ENCODE data around the gene TMEM233. TPM values are rescaled to one million over a fixed set of nuclear protein-coding genes. Genes with fewer than 3 reads are reported as not detected.

TMEM233 gene
- total RNA-seq, 4 donors from 2014 or later: 0.31 to 0.57 TPM; not detected in 2

DNA sequence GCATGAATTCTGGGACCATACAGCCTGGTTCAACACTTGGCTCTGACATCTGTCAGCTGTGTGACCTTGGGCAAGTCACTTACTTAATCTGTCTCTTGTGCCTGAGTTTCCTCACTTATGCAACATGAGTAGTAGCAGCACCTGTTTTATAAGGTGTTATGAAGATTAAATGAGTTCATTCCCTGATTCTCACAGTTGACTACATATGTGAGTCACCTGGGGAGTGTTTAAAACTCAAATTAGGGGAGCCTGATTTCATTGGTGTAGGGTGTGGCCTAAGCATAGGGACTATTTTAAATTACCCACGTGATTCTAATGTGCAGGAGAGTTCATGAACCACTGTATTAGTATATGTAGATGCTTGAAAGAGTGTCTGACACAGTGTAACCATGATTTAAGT is 36.7 kb upstream of the TMEM233 start:
- no peaks in the 10 kb centered on the region for H3K36me3 ChIP-seq
- no peak for ATAC-seq
- no peak overlapping the region for H3K4me3 ChIP-seq
- H3K9me3 ChIP-seq: no peaks in the 10 kb centered on the region
- peaks cover 14% of the 10 kb centered on the region for H3K27me3 ChIP-seq
- TF ChIP-seq, protein P1, sequence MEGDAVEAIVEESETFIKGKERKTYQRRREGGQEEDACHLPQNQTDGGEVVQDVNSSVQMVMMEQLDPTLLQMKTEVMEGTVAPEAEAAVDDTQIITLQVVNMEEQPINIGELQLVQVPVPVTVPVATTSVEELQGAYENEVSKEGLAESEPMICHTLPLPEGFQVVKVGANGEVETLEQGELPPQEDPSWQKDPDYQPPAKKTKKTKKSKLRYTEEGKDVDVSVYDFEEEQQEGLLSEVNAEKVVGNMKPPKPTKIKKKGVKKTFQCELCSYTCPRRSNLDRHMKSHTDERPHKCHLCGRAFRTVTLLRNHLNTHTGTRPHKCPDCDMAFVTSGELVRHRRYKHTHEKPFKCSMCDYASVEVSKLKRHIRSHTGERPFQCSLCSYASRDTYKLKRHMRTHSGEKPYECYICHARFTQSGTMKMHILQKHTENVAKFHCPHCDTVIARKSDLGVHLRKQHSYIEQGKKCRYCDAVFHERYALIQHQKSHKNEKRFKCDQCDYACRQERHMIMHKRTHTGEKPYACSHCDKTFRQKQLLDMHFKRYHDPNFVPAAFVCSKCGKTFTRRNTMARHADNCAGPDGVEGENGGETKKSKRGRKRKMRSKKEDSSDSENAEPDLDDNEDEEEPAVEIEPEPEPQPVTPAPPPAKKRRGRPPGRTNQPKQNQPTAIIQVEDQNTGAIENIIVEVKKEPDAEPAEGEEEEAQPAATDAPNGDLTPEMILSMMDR (IDR thresholded peaks at IDR 0.05): no peak
- TF ChIP-seq EP300 (IDR thresholded peaks at IDR 0.05) (no peak), POLR2A (IDR thresholded peaks at IDR 0.05) (no peak), POLR2AphosphoS5 (IDR thresholded peaks at IDR 0.05) (no peak)
- no peaks in the 10 kb centered on the region for H3K4me1 ChIP-seq
- no peak overlapping the region for H3K27ac ChIP-seq
- WGBS, 2 donors (ENCODE audit: low coverage in 1 of 2): 31 to 67% methylated on average over 1 of the region's 1 CpG

DNA sequence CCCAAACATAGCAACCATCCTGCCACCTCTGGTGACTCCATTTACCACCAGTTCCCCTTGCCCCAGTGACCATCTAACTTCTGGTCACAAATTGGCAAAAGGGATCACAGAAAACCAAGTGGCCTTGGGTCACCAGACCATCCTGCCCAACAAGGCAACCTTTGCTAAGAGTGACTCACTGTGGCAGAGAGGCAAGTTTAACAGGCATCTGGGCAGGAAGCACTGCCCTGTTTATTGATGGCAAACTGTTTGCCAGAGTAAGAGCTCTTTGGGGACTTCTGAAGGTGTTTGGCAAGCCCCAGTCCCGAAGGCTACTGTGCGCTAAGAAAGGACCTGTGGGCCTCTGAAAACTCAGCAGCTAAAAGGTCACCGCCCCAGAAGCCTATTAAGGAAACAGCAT is 28.2 kb upstream of the TMEM233 start:
- Histone ChIP-seq H3K4me3 (no peak overlapping the region), H3K27me3 (peaks cover 14% of the 10 kb centered on the region), H3K36me3 (no peaks in the 10 kb centered on the region), H3K9me3 (no peaks in the 10 kb centered on the region), H3K27ac (no peak overlapping the region), H3K4me1 (no peaks in the 10 kb centered on the region)
- WGBS, 2 donors (ENCODE audit: low coverage in 1 of 2): 100% methylated on average over 2 of the region's 3 CpGs; no CpG with 5 or more reads in 1 of the 2 donors
- ATAC-seq: no peak
- TF ChIP-seq POLR2AphosphoS5 (IDR thresholded peaks at IDR 0.05): no peak
- TF ChIP-seq POLR2A (IDR thresholded peaks at IDR 0.05): no peak
- no peak for TF ChIP-seq EP300 (IDR thresholded peaks at IDR 0.05)
- TF ChIP-seq, protein P1 (IDR thresholded peaks at IDR 0.05): no peak

- TF ChIP-seq EP300 (IDR thresholded peaks at IDR 0.05): no peak
- TF ChIP-seq, protein P1 (IDR thresholded peaks at IDR 0.05): no peak
- TF ChIP-seq POLR2AphosphoS5 (IDR thresholded peaks at IDR 0.05): no peak
- no peak for TF ChIP-seq POLR2A (IDR thresholded peaks at IDR 0.05)
These were observed 22.8 kb upstream of the TMEM233 start for GRCh38 chr12:119570771-119571170.

GRCh38 chr12:119573086-119573485 is 20.5 kb upstream of the TMEM233 start:
- TF ChIP-seq EP300 (IDR thresholded peaks at IDR 0.05) (no peak), POLR2AphosphoS5 (IDR thresholded peaks at IDR 0.05) (no peak), POLR2A (IDR thresholded peaks at IDR 0.05) (no peak)
- TF ChIP-seq, protein P1 (IDR thresholded peaks at IDR 0.05): no peak
- Histone ChIP-seq H3K4me1 (no peaks in the 10 kb centered on the region), H3K9me3 (no peaks in the 10 kb centered on the region), H3K27ac (no peak overlapping the region), H3K27me3 (peaks cover 21% of the 10 kb centered on the region), H3K4me3 (no peak overlapping the region), H3K36me3 (no peaks in the 10 kb centered on the region)
- 75 to 86% methylated on average over 1 of the region's 1 CpG for WGBS, 2 donors (ENCODE audit: low coverage in 1 of 2)
- ATAC-seq: no peak

More at GRCh38 chr12:119570771-119571170, 22.8 kb upstream of the TMEM233 start:
- Histone ChIP-seq H3K9me3 (no peaks in the 10 kb centered on the region), H3K36me3 (no peaks in the 10 kb centered on the region), H3K27me3 (peaks cover 15% of the 10 kb centered on the region), H3K4me1 (no peaks in the 10 kb centered on the region), H3K4me3 (no peak overlapping the region), H3K27ac (no peak overlapping the region)
- no peak for ATAC-seq
- WGBS, 2 donors (ENCODE audit: low coverage in 1 of 2): 66% methylated on average over 6 of the region's 6 CpGs; no CpG with 5 or more reads in 1 of the 2 donors

DNA sequence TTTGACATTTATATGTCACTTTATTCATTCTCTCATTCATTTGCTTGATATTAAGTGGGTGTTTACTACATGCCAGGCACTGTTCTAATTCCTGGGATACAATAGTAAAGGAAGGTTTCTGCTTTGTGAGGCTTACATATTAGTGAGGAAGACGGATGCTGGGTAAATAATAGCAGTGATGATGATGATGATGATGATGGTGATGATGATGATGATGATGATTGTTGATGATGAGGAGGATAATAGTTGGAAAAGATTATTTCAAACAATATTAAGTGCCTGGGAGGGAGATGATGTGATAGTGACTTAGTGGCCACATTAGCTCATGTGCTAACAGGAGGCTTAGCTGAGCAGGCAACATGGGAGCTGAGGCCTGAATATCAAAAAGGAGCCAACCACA is 19.3 kb upstream of the TMEM233 start:
- Histone ChIP-seq H3K27ac (no peak overlapping the region), H3K4me3 (no peak overlapping the region), H3K27me3 (peaks cover 21% of the 10 kb centered on the region), H3K36me3 (no peaks in the 10 kb centered on the region), H3K9me3 (no peaks in the 10 kb centered on the region), H3K4me1 (no peaks in the 10 kb centered on the region)
- no peak for TF ChIP-seq EP300 (IDR thresholded peaks at IDR 0.05)
- TF ChIP-seq, protein P1 (IDR thresholded peaks at IDR 0.05): no peak
- TF ChIP-seq POLR2AphosphoS5 (IDR thresholded peaks at IDR 0.05): no peak
- no peak for TF ChIP-seq POLR2A (IDR thresholded peaks at IDR 0.05)
- no peak for ATAC-seq
- WGBS, 2 donors (ENCODE audit: low coverage in 1 of 2): 78 to 93% methylated on average over 1 of the region's 1 CpG
